IPS-18a (cell line): ENCODE measurements around the gene P2RX7.
"Not testable (repeated sequence)": the region's sequence is repeated elsewhere in the genome, so short reads cannot be mapped to it uniquely, and the experiment has no call there.

Experiments
- H3K27ac ChIP-seq: one replicate; pipeline ENCODE4 v1.5.1; 2013; ENCODE audit warnings: low read length
- H3K27me3 ChIP-seq: one replicate; pipeline ENCODE4 v1.6.1; 2013; ENCODE audit warnings: mild to moderate bottlenecking, low read length; ENCODE audit not compliant: control insufficient read depth, insufficient read depth
- H3K36me3 ChIP-seq: one replicate; pipeline ENCODE4 v1.6.1; 2013; ENCODE audit warnings: low read depth, low read length; ENCODE audit not compliant: control insufficient read depth
- H3K4me1 ChIP-seq: one replicate; pipeline ENCODE4 v1.6.1; 2013; ENCODE audit warnings: low read depth, low read length; ENCODE audit not compliant: control insufficient read depth
- H3K4me3 ChIP-seq: one replicate; pipeline ENCODE4 v1.5.1; 2013; ENCODE audit warnings: low read length
- H3K9ac ChIP-seq: one replicate; pipeline ENCODE4 v1.6.1; 2013; ENCODE audit warnings: mild to moderate bottlenecking, low read length, moderate library complexity
- H3K9me3 ChIP-seq: one replicate; pipeline ENCODE4 v1.6.1; 2013; ENCODE audit warnings: low read depth, low read length; ENCODE audit not compliant: control insufficient read depth

The P2RX7 gene

GRCh38 chr12:121164839-121165238, 32.2 kb downstream of the P2RX7 start:
- H3K27me3 ChIP-seq, H3K4me3 ChIP-seq, H3K9me3 ChIP-seq, H3K27ac ChIP-seq, H3K9ac ChIP-seq, H3K36me3 ChIP-seq, H3K4me1 ChIP-seq: not testable (repeated sequence)

GRCh38 chr12:121165316-121165715, 32.6 kb downstream of the P2RX7 start:
- no peak overlapping the region for H3K9ac ChIP-seq
- H3K9me3 ChIP-seq = no peaks in the 10 kb centered on the region
- H3K27ac ChIP-seq = no peak overlapping the region
- no peaks in the 10 kb centered on the region for H3K4me1 ChIP-seq
- no peak overlapping the region for H3K4me3 ChIP-seq
- H3K27me3 ChIP-seq = no peaks in the 10 kb centered on the region
- no peaks in the 10 kb centered on the region for H3K36me3 ChIP-seq

GRCh38 chr12:121166356-121166755, 33.7 kb downstream of the P2RX7 start:
- H3K27ac ChIP-seq = no peak overlapping the region
- H3K4me3 ChIP-seq = no peak overlapping the region
- H3K27me3 ChIP-seq = no peaks in the 10 kb centered on the region
- H3K36me3 ChIP-seq = no peaks in the 10 kb centered on the region
- no peak overlapping the region for H3K9ac ChIP-seq
- no peaks in the 10 kb centered on the region for H3K9me3 ChIP-seq
- no peaks in the 10 kb centered on the region for H3K4me1 ChIP-seq

DNA sequence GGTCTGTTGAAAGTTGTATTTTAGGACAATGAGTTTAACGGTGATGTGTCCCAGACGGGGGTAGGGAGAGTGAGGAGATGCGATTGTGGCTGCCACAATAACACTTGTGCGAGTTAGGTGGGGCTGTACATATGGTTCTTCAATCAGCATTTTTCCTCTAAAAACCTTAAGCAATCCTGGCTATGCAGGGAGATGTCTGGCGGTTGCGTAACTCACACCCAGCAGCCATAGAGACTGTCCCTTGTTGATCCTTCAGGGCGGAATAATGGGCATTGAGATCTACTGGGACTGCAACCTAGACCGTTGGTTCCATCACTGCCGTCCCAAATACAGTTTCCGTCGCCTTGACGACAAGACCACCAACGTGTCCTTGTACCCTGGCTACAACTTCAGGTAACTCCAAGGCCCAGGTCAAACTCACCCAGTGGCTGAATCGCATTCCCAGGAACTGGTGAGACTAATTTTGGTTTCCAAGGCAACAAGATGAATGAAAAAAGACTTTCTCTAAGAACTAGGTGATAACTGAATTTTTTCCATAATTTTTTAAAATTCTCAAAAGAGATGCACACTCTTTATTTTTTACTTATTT, 34.6 kb downstream of the P2RX7 start:
- no peak overlapping the region for H3K9ac ChIP-seq
- H3K27ac ChIP-seq = no peak overlapping the region
- no peaks in the 10 kb centered on the region for H3K4me1 ChIP-seq
- H3K36me3 ChIP-seq = no peaks in the 10 kb centered on the region
- no peaks in the 10 kb centered on the region for H3K27me3 ChIP-seq
- H3K4me3 ChIP-seq = no peak overlapping the region
- no peaks in the 10 kb centered on the region for H3K9me3 ChIP-seq

DNA sequence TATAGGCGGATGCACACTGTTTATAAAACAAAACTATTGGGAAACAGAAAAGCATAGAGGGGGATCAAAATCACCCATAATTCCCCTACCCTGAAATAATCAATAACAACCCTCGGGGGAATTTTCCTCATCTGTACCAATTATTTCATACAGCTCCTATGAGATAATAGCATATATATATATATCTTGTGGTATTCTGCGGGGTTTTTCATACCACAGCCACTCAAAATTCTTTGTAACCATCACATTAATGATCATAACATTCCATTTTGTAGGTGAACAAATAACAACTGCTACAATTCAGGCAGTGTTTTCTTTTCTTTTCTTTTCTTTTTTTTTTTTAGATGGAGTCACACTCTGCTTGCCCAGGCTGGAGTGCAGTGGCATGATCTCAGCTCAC, 35.3 kb downstream of the P2RX7 start:
- Histone ChIP-seq H3K27me3 (no peaks in the 10 kb centered on the region), H3K9ac (no peak overlapping the region), H3K36me3 (no peaks in the 10 kb centered on the region), H3K27ac (no peak overlapping the region), H3K4me3 (no peak overlapping the region), H3K4me1 (no peaks in the 10 kb centered on the region), H3K9me3 (no peaks in the 10 kb centered on the region)

DNA sequence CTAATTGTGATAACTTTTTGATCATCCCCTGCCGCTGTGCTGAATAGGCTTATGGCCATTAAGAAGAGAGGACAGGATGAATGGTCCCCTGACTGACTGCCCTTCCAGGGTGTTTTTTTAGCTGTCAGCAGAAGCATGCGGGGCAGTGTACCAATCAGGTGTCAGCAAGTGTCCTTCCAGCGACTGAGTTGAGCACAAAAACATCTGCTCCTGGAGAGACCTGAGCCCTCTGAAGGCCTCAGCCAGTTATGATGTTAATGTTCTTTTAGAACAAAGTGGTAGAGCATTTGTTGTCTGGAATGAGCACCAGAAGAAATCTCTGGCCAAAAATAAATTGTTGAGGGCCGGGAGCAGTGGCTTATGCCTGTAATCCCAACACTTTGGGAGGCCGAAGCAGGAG, 37.5 kb downstream of the P2RX7 start:
- no peaks in the 10 kb centered on the region for H3K4me1 ChIP-seq
- H3K27me3 ChIP-seq = no peaks in the 10 kb centered on the region
- no peak overlapping the region for H3K9ac ChIP-seq
- H3K27ac ChIP-seq = no peak overlapping the region
- H3K9me3 ChIP-seq = no peaks in the 10 kb centered on the region
- no peaks in the 10 kb centered on the region for H3K36me3 ChIP-seq
- no peak overlapping the region for H3K4me3 ChIP-seq

GRCh38 chr12:121170611-121171260, 38.1 kb downstream of the P2RX7 start:
- Histone ChIP-seq H3K9ac (no peak overlapping the region), H3K27me3 (no peaks in the 10 kb centered on the region), H3K4me1 (no peaks in the 10 kb centered on the region), H3K27ac (no peak overlapping the region), H3K4me3 (no peak overlapping the region), H3K9me3 (no peaks in the 10 kb centered on the region), H3K36me3 (no peaks in the 10 kb centered on the region)

GRCh38 chr12:121172145-121172544, 39.5 kb downstream of the P2RX7 start:
- Histone ChIP-seq H3K36me3 (no peaks in the 10 kb centered on the region), H3K4me3 (no peak overlapping the region), H3K4me1 (no peaks in the 10 kb centered on the region), H3K27me3 (no peaks in the 10 kb centered on the region), H3K27ac (no peak overlapping the region), H3K9me3 (no peaks in the 10 kb centered on the region), H3K9ac (no peak overlapping the region)

GRCh38 chr12:121175383-121176119, 42.9 kb downstream of the P2RX7 start:
- no peak overlapping the region for H3K4me3 ChIP-seq
- H3K36me3 ChIP-seq = no peaks in the 10 kb centered on the region
- no peak overlapping the region for H3K27ac ChIP-seq
- H3K9ac ChIP-seq = no peak overlapping the region
- H3K27me3 ChIP-seq = no peaks in the 10 kb centered on the region
- no peaks in the 10 kb centered on the region for H3K4me1 ChIP-seq
- no peaks in the 10 kb centered on the region for H3K9me3 ChIP-seq

- no peak overlapping the region for H3K27ac ChIP-seq
- H3K9me3 ChIP-seq = no peaks in the 10 kb centered on the region
- H3K27me3 ChIP-seq = no peaks in the 10 kb centered on the region
- H3K4me3 ChIP-seq = no peak overlapping the region
- H3K9ac ChIP-seq = no peak overlapping the region
- no peaks in the 10 kb centered on the region for H3K36me3 ChIP-seq
- H3K4me1 ChIP-seq = no peaks in the 10 kb centered on the region
Observed at GRCh38 chr12:121176826-121177529, 44.3 kb downstream of the P2RX7 start.

GRCh38 chr12:121181181-121181580, 48.5 kb downstream of the P2RX7 start:
- no peaks in the 10 kb centered on the region for H3K4me1 ChIP-seq
- H3K9me3 ChIP-seq = no peaks in the 10 kb centered on the region
- no peak overlapping the region for H3K9ac ChIP-seq
- no peak overlapping the region for H3K27ac ChIP-seq
- no peak overlapping the region for H3K4me3 ChIP-seq
- H3K36me3 ChIP-seq = no peaks in the 10 kb centered on the region
- no peaks in the 10 kb centered on the region for H3K27me3 ChIP-seq
